Caki2 (cell line): ENCODE results near the gene PCED1B. TPM values are rescaled to one million over a fixed set of nuclear protein-coding genes. Genes with fewer than 3 reads are reported as not detected.
A peak's percentile ranks its signal among the peaks of the same experiment; 100 is the strongest.
"Not testable (repeated sequence)": the region's sequence is repeated elsewhere in the genome, so short reads cannot be mapped to it uniquely, and the experiment has no call there.

Experiments used
- DNase-seq: peaks from one replicate; pipeline ENCODE4 v3.0.0-alpha.2; 2015; ENCODE audit warnings: low read depth
- in situ Hi-C: cut with HindIII; loops from 2 replicates; pipeline ENCODE4 v1.10.0; 2016; ENCODE audit warnings: low sequenced_read_pairs, low pct_unique_long_range_greater_than_20kb, mixed read lengths
- total RNA-seq: library from RNA; depleted of rRNA; stranded (reverse); fragments of >200 nt; shearing (Covaris generic); gene quantifications from 2 replicates; pipeline ENCODE4 v1.2.3, GENCODE V29; 2014; ENCODE audit warnings: low replicate concordance; rRNA removed

The PCED1B gene
- total RNA-seq, 1 experiment from 2014 or later = 1.9 TPM

DNA sequence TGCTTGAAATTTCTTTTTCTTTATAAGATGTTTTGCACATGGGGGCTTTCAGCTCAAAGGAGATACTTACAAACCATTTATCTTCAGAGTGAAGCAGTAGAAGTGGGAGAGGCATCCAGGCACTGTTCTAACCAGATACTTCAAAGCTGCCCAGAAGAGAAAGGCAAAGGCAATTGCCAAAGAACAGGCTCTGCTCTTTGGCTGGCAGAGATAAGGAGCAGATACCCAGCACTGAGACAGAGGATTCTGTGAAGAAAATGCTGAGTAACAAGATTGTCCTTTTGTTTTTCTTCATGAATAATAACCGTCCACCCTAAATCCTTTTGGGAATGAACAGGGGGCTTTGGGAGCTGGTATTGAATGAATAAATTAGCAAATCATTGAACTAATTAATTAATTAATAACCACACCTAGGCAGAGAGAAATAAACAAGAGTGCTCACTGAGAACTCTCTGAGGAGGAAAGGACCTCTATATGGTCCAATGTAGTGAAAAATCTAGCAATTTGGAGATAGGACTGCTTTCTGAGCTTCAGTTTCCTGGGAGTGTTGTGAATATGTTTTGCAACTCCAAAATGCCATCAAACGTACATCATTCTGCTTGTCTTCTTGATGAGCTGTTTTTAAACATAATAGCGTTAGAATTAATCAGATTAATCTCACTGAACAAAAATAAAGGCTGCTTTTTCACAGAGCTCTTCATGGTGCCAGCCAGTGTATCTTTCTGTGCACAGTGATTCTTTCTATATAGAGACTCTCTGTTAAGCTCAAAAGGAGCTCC is 193.2 kb downstream of the PCED1B start:
- in situ Hi-C loops = no loop called here
- DNase-seq = no peak

- DNase-seq = no peak
These were observed 193.8 kb downstream of the PCED1B start for GRCh38 chr12:47273191-47273626.

GRCh38 chr12:47274760-47275159 is 195.3 kb downstream of the PCED1B start:
- in situ Hi-C loops = no loop called here
- no peak for DNase-seq

More at GRCh38 chr12:47273191-47273626, 193.8 kb downstream of the PCED1B start:
- in situ Hi-C loops = no loop called here

GRCh38 chr12:47276253-47276620 is 196.8 kb downstream of the PCED1B start:
- no peak for DNase-seq
- in situ Hi-C loops = no loop called here

DNA sequence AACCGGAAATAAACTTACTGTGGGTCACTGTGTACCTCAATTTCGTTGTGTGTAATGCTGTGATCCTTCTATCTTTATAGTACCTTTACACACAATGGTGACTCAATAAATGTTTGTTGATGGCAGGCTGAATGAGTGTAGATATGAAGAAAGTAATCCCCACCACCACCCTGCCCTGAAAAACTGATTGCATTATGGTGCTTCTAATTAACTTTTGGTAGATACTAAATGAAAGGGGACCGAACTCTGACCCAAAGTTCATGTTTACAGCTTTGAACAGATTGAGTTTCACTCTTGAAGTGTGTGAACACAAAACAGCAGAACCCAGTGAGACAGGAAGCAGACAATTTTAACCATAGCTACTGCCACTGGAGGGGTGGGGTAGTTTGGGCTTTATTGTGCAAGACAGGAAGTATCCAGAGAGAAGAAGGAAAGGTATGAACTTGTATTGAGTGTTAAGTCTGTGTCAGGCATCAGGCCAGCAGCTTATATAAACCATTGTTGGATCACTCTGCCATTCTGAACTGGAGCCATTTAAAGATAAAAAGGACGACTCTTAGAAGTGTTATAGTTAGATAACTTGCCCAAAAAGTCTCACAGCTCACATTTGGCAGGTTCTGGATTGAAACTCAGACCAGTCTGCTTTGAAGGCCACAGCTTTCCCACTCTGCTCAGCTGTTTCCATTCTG is 197.3 kb downstream of the PCED1B start:
- no peak for DNase-seq
- in situ Hi-C loops = no loop called here

DNA sequence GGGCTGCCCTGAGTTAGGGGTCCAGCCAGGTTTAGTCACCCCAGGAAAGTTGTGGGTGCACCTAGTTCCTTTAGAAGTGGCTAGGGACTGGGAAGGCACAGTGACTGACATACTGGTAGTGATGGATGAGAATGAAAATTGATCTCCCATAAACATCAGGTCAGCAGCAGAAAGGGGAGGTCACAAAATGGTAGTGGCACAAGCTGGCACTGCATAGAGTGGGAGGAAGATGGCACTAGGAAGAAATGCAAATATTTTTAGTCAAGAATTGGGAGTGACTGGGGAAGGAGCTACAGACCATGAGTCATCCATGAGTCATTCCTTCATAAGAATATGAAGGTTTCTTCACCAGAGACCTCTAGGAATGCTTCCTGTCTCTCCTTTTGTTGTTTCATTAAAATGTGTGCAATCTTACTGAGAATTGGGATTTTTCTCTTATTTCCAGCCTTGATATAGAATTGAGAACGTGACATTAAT is 198.6 kb downstream of the PCED1B start:
- DNase-seq = peak; percentile 82
- in situ Hi-C loops = no loop called here

- in situ Hi-C loops, DNase-seq: not testable (repeated sequence)
These were observed 200.3 kb downstream of the PCED1B start for GRCh38 chr12:47279758-47280157.

- no peak for DNase-seq
- in situ Hi-C loops = no loop called here
These were observed 201.3 kb downstream of the PCED1B start for GRCh38 chr12:47280543-47281300.

GRCh38 chr12:47281667-47282171 is 202.3 kb downstream of the PCED1B start:
- no peak for DNase-seq
- in situ Hi-C loops = no loop called here

- DNase-seq = no peak
- in situ Hi-C loops = no loop called here
These were observed 202.8 kb downstream of the PCED1B start for GRCh38 chr12:47282206-47282605.

Other genes starting within 250 kb of the PCED1B start
- 141 and 155 TPM in 2 replicates for gene AMIGO2, start 338 bp downstream of the PCED1B start, total RNA-seq